ENCODE measurements around the gene NYNRIN. TPM values are rescaled to one million over a fixed set of nuclear protein-coding genes. Genes with fewer than 3 reads are reported as not detected.
"Not testable (repeated sequence)": the region's sequence is repeated elsewhere in the genome, so short reads cannot be mapped to it uniquely, and the experiment has no call there.

Gene NYNRIN
- total RNA-seq, 2 donors from 2014 or later, result 6.5 to 12.0 TPM

GRCh38 chr14:24368562-24369252 lies 30.1 kb upstream of the NYNRIN start:
- ATAC-seq (peak; percentile 4 to 21), DNase-seq (peak; percentile 61)
- intact Hi-C loops (cut with DNase I), result loop anchor here (2.0 to 5.0 kb wide), 3 partner anchors 34 to 64 kb away; no protein-coding TSS in a partner anchor

DNA sequence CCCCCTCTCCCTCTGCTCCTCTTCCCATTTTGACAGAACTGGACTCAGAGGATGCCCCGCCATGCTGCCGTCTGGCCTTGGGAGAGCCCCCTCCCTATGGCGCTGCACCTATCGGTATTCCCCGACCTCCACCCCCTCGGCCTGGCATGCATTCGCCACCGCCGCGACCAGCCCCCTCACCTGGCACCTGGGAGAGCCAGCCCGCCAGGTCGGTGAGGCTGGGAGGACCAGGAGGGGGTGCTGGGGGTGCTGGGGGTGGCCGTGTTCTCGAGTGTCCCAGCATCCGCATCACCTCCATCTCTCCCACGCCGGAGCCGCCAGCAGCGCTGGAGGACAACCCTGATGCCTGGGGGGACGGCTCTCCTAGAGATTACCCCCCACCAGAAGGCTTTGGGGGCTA lies 29.3 kb upstream of the NYNRIN start:
- intact Hi-C loops (cut with DNase I), result loop anchor here (2.0 to 5.0 kb wide), 3 partner anchors 33 to 63 kb away; no protein-coding TSS in a partner anchor
- no peak for ATAC-seq
- no peak for DNase-seq

DNA sequence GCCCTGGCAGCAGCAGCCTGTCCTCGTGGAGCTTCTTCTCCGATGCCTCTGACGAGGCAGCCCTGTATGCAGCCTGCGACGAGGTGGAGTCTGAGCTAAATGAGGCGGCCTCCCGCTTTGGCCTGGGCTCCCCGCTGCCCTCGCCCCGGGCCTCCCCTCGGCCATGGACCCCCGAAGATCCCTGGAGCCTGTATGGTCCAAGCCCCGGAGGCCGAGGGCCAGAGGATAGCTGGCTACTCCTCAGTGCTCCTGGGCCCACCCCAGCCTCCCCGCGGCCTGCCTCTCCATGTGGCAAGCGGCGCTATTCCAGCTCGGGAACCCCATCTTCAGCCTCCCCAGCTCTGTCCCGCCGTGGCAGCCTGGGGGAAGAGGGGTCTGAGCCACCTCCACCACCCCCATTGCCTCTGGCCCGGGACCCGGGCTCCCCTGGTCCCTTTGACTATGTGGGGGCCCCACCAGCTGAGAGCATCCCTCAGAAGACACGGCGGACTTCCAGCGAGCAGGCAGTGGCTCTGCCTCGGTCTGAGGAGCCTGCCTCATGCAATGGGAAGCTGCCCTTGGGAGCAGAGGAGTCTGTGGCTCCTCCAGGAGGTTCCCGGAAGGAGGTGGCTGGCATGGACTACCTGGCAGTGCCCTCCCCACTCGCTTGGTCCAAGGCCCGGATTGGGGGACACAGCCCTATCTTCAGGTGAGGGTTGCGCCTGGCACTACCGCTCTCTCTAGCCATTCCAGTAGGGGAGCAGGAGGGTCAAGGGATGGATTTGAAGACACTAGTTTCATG lies 28.7 kb upstream of the NYNRIN start:
- no peak for DNase-seq
- intact Hi-C loops (cut with DNase I), result loop anchor here (2.0 to 5.0 kb wide), 3 partner anchors 32 to 62 kb away; no protein-coding TSS in a partner anchor
- no peak for ATAC-seq

- ATAC-seq, result no peak
- DNase-seq, result no peak
- intact Hi-C loops (cut with DNase I), result no loop called here
These were observed 28.1 kb upstream of the NYNRIN start for GRCh38 chr14:24370748-24371147.

DNA sequence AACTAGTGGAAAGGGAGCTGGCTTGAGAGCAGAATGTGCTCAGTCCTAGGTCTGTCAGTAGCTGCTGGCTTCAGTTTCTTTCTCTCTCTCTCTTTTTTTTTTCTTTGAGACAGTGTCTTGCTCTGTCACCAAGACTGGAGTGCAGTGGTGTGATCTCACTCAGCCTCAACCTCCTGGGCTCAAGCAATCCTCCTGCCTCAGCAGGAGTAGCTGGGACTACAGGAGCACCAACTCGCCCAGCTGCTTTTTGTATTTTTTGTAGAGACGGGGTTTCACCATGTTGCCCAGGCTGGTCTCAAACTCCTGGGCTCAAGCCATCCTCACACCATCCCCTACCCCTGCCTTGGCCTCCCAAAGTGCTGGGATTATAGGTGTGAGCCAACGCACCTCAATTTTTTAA lies 27.2 kb upstream of the NYNRIN start:
- ATAC-seq; intact Hi-C loops (cut with DNase I); DNase-seq: not testable (repeated sequence)

DNA sequence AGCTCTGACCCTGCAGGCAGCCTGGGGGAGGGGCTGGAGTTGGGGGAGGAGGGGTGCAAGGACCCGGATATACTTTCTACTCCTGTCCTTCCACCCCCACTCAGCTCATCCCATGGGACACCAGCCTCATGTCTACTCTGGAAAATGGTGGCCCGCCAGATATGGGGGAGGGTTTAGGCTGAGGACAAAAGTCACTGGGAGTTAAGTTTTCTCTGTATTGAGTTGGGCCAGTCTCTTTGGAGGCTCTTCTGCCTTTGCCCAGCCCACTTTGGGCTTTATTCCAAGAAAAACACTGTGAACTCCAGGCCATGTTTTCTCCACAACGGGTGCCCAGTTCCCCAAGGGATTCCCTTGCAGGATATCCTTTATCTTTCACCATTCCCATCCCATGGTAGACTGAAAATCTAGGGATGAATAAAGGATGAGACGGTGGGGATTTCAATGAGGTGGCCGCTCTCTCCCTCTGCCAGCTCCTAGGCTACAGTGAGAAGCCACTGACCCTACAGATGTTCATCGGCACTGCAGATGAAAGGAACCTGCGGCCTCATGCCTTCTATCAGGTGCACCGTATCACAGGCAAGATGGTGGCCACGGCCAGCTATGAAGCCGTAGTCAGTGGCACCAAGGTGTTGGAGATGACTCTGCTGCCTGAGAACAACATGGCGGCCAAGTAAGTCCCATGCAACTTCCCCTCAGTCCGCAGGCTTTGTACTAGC lies 25.9 kb upstream of the NYNRIN start:
- intact Hi-C loops (cut with DNase I), result no loop called here
- ATAC-seq (peak in 1 of 2 donors; percentile 20), DNase-seq (peak; percentile 59)

DNA sequence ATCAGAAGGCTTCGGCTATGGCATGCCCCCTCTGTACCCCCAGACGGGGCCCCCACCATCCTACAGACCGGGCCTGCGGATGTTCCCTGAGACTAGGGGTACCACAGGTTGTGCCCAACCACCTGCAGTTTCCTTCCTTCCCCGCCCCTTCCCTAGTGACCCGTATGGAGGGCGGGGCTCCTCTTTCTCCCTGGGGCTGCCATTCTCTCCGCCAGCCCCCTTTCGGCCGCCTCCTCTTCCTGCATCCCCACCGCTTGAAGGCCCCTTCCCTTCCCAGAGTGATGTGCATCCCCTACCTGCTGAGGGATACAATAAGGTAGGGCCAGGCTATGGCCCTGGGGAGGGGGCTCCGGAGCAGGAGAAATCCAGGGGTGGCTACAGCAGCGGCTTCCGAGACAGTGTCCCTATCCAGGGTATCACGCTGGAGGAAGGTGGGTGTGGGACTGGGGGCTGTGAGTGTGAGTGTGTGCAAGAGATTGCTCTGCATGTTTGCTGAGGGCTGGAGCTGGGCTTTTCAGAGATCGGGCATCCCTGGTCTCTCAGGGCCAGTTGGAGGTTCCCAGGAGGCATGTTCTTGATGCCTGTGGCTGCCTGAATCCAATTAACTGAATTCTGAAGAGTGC lies 22.2 kb upstream of the NYNRIN start:
- intact Hi-C loops (cut with DNase I), result no loop called here
- DNase-seq, result no peak
- ATAC-seq, result no peak

DNA sequence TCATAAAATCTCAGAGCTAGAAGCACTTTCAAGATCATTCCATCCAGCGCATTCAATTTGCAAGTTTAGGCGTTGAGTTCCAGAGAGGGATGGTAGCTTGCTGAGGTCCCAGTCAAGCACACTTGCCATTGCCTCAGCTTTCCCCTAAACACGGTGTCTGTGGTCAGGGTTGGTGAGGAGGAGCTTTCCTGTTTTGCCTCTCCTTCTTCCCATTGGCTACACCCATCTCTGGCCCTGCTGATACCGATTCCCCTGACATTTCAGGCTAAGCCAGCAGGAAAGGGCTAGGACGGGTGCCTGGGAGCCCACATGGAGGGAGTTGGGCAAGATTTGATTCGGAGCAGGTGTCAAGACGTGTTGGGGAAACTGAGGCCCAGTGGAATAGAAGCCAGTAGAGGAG lies 21.7 kb upstream of the NYNRIN start:
- no peak for ATAC-seq
- intact Hi-C loops (cut with DNase I), result no loop called here
- DNase-seq, result no peak

DNA sequence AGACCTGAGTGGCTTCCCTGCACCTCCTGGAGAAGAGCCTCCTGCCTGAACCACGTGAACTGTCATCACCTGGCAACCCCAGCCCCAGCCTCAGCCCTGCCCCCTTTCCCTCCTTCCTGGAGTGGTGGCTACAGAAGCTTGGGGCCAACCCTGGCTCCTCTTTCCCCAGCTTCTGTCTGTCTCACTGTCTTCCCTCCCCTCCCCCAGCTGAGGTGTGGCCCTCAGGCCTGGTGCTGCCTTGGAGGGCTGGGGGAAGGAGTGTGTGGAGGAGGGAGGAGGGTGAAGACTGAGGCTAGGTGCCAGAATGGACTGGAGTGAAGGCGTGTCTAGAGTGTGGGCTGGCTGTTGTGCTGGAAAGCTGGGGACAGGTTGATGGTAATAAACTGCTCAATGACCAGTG lies 21.1 kb upstream of the NYNRIN start:
- ATAC-seq, result peak in 1 of 2 donors; percentile 63
- no peak for DNase-seq
- intact Hi-C loops (cut with DNase I), result no loop called here

DNA sequence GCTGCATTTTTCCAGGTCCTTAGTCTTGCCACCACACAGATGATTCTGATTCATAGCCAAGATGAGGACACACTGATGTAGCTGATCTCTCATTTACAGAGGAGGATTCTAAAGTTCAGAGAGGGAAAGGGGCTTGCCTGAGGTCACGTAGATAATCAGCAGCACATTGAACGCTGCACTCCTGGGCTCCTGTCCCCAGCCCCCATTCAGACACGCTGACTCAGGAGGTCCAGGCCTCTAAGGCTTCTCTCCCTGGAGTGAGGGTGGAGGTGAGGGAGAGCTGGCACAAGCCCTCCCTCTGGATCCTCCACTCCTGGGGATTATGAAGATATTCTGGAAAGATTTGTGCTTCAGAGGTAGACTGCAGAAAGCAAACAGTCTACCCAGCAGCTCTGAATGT lies 20.5 kb upstream of the NYNRIN start:
- DNase-seq (no peak), ATAC-seq (no peak)
- intact Hi-C loops (cut with DNase I), result no loop called here

DNA sequence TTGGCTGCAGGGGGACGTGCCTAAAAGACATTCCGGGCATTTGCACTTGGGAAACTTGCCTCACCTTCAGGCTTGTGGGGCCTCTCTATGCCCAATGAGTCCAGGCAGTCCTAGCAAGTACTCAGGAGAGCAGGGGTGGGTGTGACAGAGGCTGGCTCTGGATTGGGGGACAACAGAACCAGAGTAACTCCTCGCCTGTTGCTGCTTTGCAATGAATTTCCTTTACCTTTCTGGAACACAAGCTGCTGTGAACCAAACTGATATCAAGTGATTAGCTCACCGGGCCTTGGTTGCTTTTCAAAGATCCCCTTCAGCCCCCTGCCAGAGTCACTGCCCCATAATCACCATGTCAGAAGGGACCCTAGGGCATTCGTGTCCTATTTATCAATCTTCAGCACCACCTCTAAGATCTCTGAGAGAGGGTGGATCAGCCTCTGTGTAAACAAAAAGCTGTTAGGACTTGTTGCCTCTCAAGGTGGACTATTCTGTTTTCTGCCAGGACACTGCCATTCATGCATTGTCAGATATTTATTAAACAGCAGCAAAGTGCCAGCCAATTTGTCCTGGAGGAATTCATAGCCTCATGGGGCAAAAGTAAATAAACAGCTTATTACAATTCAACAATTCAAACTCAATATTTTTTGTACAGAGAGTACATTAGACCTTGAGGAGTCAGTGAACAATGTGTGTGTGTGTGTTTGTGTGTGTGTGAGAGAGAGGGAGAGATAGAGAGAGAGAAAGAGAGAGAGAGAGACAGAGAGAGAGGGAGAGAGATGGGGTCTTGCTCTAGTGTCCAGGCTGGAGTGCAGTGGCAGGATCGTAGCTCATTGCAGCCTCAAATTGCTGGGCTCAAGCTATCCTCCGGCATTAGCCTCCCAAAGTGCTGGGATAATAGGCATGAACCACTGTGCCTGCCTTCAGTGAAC lies 19.6 kb upstream of the NYNRIN start:
- ATAC-seq (no peak), DNase-seq (no peak)
- intact Hi-C loops (cut with DNase I), result no loop called here

- intact Hi-C loops (cut with DNase I), result no loop called here
- DNase-seq, result no peak
- ATAC-seq, result no peak
These were observed 18.7 kb upstream of the NYNRIN start for GRCh38 chr14:24379907-24380730.

DNA sequence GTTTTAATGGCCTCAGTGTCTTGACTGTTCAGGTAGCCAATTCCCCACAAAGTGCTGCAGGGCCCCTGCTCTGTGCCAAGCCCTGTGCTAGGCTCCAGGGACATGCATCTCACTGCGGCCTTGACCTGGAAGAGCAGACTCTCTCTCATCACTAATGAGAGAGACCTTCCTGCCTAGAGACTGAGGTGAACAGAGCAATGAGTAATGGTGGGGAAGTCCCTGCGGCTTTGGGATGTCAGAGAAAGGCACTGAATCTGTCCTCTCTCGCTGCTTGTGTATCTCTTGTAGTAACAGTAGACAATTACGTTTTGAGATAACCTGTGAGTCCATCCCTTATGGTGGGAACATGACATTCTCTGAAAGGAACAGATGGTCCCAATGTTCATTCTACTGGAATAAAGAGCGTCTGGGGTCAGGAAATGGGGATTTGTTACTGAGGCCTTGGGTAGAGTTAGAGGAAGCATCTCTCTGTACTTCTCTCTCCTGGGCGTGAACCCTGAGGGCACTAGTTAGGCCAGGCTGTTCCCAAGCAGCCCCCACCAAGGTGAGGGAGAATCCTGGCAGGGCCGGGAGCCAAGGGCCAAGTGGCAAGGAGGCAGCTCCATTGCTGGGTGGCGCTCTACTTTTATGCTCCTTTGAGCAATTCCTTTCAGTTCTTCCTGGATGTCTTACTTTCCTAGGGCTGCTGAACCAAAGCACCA lies 17.3 kb upstream of the NYNRIN start:
- intact Hi-C loops (cut with DNase I), result no loop called here
- DNase-seq (no peak), ATAC-seq (no peak)

DNA sequence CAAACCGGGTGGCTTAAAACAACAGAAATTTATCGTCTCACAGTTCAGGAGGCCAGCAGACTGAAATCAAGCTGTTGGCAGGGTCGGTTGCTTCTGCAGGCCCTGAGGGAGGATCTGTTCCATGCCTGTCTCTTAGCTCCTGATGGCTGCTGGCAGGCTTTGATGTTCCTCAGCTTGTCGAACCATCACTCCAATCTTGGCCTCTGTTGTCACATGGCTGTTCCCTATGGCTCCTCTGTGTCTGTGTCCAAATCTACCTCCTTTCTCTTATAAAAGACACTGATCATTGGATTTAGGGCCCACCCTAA lies 16.8 kb upstream of the NYNRIN start:
- no peak for DNase-seq
- intact Hi-C loops (cut with DNase I), result no loop called here
- ATAC-seq, result no peak

GRCh38 chr14:24384169-24384568 lies 14.6 kb upstream of the NYNRIN start:
- DNase-seq (no peak), ATAC-seq (no peak)
- intact Hi-C loops (cut with DNase I), result no loop called here

DNA sequence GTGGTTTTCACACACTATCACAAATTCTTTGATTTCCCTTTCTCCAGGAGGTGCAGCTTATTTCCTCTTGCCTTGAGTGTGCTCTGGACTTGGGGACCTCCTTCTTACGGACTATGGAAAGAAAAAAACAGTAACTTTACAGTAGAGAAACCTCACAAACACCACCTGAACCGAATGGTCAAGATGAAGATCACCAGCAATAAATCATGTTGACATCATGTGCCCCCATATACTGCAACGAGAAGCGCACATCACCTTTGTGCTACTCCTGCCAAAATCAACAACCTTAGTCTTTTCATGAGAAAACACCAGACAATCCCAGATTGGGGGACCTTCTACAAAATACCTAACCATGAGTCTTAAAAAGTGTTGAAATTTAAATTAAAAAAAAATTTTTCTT lies 13.3 kb upstream of the NYNRIN start:
- intact Hi-C loops (cut with DNase I), result no loop called here
- ATAC-seq (no peak), DNase-seq (no peak)

DNA sequence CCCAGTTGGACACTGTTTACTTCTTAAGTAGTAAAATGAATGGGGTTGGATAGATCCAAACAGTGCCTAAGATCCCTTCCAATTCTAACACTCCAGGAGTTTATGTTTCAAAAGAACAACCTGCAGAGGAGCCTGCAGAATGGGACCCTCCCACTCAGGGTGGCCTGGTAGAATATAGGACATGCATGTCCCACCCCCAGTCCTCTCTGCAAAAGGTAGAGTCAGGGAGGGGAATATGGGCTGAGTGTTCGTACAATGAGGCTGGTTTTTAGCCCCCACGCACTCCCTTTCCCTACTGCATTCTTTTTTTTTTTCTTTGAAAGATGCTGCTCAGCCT lies 11.8 kb upstream of the NYNRIN start:
- intact Hi-C loops (cut with DNase I), result no loop called here
- ATAC-seq (no peak), DNase-seq (no peak)
